Measurements from ENCODE around the gene LRRN2.

LRRN2 gene

GRCh38 chr1:204628868-204629267 lies 56.7 kb downstream of the LRRN2 start:
- no peaks in the 10 kb centered on the region for H3K4me1 ChIP-seq (ENCODE audit: low read depth, poor library complexity, severe bottlenecking)
- H3K27me3 ChIP-seq (ENCODE audit: insufficient read depth, low read depth) = peaks cover 9% of the 10 kb centered on the region; the same call in 1 of the 2 replicates
- no peak overlapping the region for H3K27ac ChIP-seq
- H3K36me3 ChIP-seq (ENCODE audit: insufficient read depth) = no peaks in the 10 kb centered on the region
- H4K20me1 ChIP-seq (ENCODE audit: insufficient read depth) = no peaks in the 10 kb centered on the region
- H3K4me3 ChIP-seq (IDR thresholded peaks at IDR 0.05; ENCODE audit: insufficient read depth, low read depth, low read length) = no peak overlapping the region
- H2AFZ ChIP-seq (ENCODE audit: low read depth) = no peak overlapping the region
- no peak overlapping the region for H3K4me2 ChIP-seq
- no peaks in the 10 kb centered on the region for H3K79me2 ChIP-seq (ENCODE audit: insufficient read depth, low read depth)
- H3K9ac ChIP-seq = no peak overlapping the region
- TF ChIP-seq, protein P1, sequence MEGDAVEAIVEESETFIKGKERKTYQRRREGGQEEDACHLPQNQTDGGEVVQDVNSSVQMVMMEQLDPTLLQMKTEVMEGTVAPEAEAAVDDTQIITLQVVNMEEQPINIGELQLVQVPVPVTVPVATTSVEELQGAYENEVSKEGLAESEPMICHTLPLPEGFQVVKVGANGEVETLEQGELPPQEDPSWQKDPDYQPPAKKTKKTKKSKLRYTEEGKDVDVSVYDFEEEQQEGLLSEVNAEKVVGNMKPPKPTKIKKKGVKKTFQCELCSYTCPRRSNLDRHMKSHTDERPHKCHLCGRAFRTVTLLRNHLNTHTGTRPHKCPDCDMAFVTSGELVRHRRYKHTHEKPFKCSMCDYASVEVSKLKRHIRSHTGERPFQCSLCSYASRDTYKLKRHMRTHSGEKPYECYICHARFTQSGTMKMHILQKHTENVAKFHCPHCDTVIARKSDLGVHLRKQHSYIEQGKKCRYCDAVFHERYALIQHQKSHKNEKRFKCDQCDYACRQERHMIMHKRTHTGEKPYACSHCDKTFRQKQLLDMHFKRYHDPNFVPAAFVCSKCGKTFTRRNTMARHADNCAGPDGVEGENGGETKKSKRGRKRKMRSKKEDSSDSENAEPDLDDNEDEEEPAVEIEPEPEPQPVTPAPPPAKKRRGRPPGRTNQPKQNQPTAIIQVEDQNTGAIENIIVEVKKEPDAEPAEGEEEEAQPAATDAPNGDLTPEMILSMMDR (conservative IDR thresholded peaks at IDR 0.05; ENCODE audit: low read depth, low read length) = no peak

DNA sequence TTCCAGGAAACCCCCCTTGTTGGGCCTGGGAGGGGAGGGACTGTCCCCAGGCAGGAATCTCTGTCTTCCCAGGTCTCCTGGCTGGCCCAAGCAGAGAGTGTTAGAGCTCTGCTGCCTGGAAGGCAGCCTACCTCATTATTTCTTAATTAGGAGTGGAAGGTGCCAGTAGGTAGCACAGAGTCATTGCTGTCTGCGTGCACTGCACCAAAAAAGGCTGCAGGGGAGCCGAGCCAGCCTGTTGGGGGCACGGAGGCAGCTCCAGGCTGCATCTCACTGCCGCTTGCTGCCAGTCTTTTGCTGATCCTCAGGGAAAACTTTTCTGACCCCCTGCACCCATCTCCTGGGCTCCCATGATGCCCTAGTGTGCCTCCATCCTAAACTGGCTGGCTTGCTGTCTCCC lies 58.1 kb downstream of the LRRN2 start:
- H3K27me3 ChIP-seq (ENCODE audit: insufficient read depth, low read depth) = peaks cover 7% of the 10 kb centered on the region; the same call in 1 of the 2 replicates
- H3K4me3 ChIP-seq (IDR thresholded peaks at IDR 0.05; ENCODE audit: insufficient read depth, low read depth, low read length) = no peak overlapping the region
- no peaks in the 10 kb centered on the region for H3K4me1 ChIP-seq (ENCODE audit: low read depth, poor library complexity, severe bottlenecking)
- TF ChIP-seq, protein P1 (conservative IDR thresholded peaks at IDR 0.05; ENCODE audit: low read depth, low read length) = no peak
- H3K36me3 ChIP-seq (ENCODE audit: insufficient read depth) = no peaks in the 10 kb centered on the region
- no peak overlapping the region for H2AFZ ChIP-seq (ENCODE audit: low read depth)
- no peaks in the 10 kb centered on the region for H3K79me2 ChIP-seq (ENCODE audit: insufficient read depth, low read depth)
- H3K27ac ChIP-seq = no peak overlapping the region
- H4K20me1 ChIP-seq (ENCODE audit: insufficient read depth) = no peaks in the 10 kb centered on the region
- H3K9ac ChIP-seq = no peak overlapping the region
- H3K4me2 ChIP-seq = no peak overlapping the region

DNA sequence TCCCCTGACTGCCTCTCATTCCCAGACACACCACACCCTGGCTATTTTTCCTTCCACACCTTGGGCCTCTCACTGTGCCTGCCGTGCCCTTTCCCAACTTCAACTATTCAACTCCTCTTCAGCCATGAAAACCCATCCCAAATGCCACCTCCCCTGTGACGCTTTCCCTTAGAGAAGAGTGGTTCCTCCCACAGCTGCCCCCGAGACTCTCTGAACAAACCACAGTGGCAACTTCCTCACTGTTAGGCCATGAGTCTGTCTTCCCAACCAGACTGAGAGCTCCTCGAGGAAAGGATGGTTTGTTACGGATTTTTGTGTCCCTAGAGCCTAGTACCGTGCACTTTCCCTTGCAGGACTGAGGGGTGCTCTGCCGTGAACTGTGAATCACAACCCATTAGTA lies 59.2 kb downstream of the LRRN2 start:
- no peak overlapping the region for H3K4me2 ChIP-seq
- no peak overlapping the region for H3K9ac ChIP-seq
- H4K20me1 ChIP-seq (ENCODE audit: insufficient read depth) = no peaks in the 10 kb centered on the region
- no peaks in the 10 kb centered on the region for H3K4me1 ChIP-seq (ENCODE audit: low read depth, poor library complexity, severe bottlenecking)
- TF ChIP-seq, protein P1 (conservative IDR thresholded peaks at IDR 0.05; ENCODE audit: low read depth, low read length) = no peak
- H2AFZ ChIP-seq (ENCODE audit: low read depth) = no peak overlapping the region
- no peaks in the 10 kb centered on the region for H3K79me2 ChIP-seq (ENCODE audit: insufficient read depth, low read depth)
- no peak overlapping the region for H3K27ac ChIP-seq
- no peak overlapping the region for H3K4me3 ChIP-seq (IDR thresholded peaks at IDR 0.05; ENCODE audit: insufficient read depth, low read depth, low read length)
- H3K27me3 ChIP-seq (ENCODE audit: insufficient read depth, low read depth) = peaks cover 7% of the 10 kb centered on the region; the same call in 1 of the 2 replicates
- no peaks in the 10 kb centered on the region for H3K36me3 ChIP-seq (ENCODE audit: insufficient read depth)

DNA sequence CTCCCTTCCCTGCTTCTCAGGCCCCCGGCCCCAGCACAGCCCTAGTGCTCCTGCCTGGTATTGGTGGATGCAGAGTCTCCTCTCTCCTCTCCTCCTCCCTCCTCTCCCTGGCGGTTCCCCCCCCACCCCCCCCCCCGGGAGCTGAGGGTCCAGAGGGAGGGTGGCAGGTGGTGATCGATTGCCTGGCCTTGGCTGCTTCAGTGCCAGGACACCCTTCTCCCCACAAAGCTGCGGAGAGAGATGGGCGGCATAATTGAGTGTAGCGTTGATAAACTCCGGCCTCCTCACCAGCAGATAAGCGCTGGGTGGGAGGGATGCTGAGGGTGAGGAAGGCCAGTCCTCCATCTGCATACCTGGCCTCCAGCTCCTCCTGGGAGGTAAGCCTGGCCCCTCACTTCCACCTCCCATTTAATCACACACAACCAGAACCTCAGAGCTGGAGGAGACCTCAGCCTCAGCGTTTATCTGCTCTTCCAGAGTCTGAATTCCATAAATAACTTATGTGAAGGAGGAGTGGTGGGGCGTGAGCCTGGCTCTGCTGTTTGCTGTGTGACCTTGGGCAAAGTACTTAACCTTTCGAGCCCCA lies 60.8 kb downstream of the LRRN2 start:
- Histone ChIP-seq H3K9ac (no peak overlapping the region), H3K79me2 (ENCODE audit: insufficient read depth, low read depth) (no peaks in the 10 kb centered on the region), H2AFZ (ENCODE audit: low read depth) (no peak overlapping the region), H3K4me2 (no peak overlapping the region), H3K4me1 (ENCODE audit: low read depth, poor library complexity, severe bottlenecking) (no peaks in the 10 kb centered on the region), H3K27ac (no peak overlapping the region), H3K4me3 (IDR thresholded peaks at IDR 0.05; ENCODE audit: insufficient read depth, low read depth, low read length) (no peak overlapping the region), H3K27me3 (ENCODE audit: insufficient read depth, low read depth) (peaks cover 7% of the 10 kb centered on the region; the same call in 1 of the 2 replicates), H3K36me3 (ENCODE audit: insufficient read depth) (no peaks in the 10 kb centered on the region), H4K20me1 (ENCODE audit: insufficient read depth) (no peaks in the 10 kb centered on the region)
- TF ChIP-seq, protein P1 (conservative IDR thresholded peaks at IDR 0.05; ENCODE audit: low read depth, low read length) = no peak
